Measurements from ENCODE around the gene PTGIR.
A peak's percentile ranks its signal among the peaks of the same experiment; 100 is the strongest.

Gene PTGIR

GRCh38 chr19:46624958-46625661 lies at the start of gene PTGIR:
TSS of gene PTGIR (minus strand) at chr19:46625089. CDS start at chr19:46624225, 864 bp downstream.
- no peak for DNase-seq

- DNase-seq = no peak
These were observed 45.9 kb upstream of the PTGIR start for GRCh38 chr19:46670813-46671212.

GRCh38 chr19:46668662-46669061 lies 43.8 kb upstream of the PTGIR start:
- no peak for DNase-seq

- DNase-seq = no peak
These were observed 40.2 kb upstream of the PTGIR start for GRCh38 chr19:46665072-46665471.

GRCh38 chr19:46661735-46662592 lies 37.1 kb upstream of the PTGIR start:
- peak; percentile 74 to 86 for DNase-seq

GRCh38 chr19:46661020-46661731 lies 36.3 kb upstream of the PTGIR start, which contains the start of gene DACT3:
TSS of gene DACT3 (minus strand) at chr19:46661182. CDS start at chr19:46661064, 118 bp downstream.
- DNase-seq = peak; percentile 99

GRCh38 chr19:46660551-46661019 lies 35.7 kb upstream of the PTGIR start:
- DNase-seq = no peak

GRCh38 chr19:46660008-46660517 lies 35.2 kb upstream of the PTGIR start:
- no peak for DNase-seq

- no peak for DNase-seq
These were observed 34.5 kb upstream of the PTGIR start for GRCh38 chr19:46659151-46660007.

- no peak for DNase-seq
These were observed 31.7 kb upstream of the PTGIR start for GRCh38 chr19:46656541-46656940.

GRCh38 chr19:46654621-46655152 lies 29.8 kb upstream of the PTGIR start:
- DNase-seq = no peak

GRCh38 chr19:46650445-46650844 lies 25.6 kb upstream of the PTGIR start:
- no peak for DNase-seq

- no peak for DNase-seq
These were observed 24.4 kb upstream of the PTGIR start for GRCh38 chr19:46648961-46649960.

GRCh38 chr19:46648060-46648960 lies 23.4 kb upstream of the PTGIR start:
- DNase-seq = no peak

GRCh38 chr19:46646402-46646801 lies 21.5 kb upstream of the PTGIR start:
- DNase-seq = no peak

GRCh38 chr19:46644720-46645119 lies 19.8 kb upstream of the PTGIR start:
- DNase-seq = no peak

- no peak for DNase-seq
These were observed 15.8 kb upstream of the PTGIR start for GRCh38 chr19:46640656-46641055.

- peak; percentile 31 to 43 for DNase-seq
These were observed 14.7 kb upstream of the PTGIR start for GRCh38 chr19:46639358-46640182.

Measured in AML-193 (cell line).